GM18909 (cell line): ENCODE measurements around the gene ZNF436.
A peak's percentile ranks its signal among the peaks of the same experiment; 100 is the strongest.
"Not testable (repeated sequence)": the region's sequence is repeated elsewhere in the genome, so short reads cannot be mapped to it uniquely, and the experiment has no call there.

Source experiments
- ATAC-seq: cut with Tn5 transposase; IDR thresholded peaks from one replicate; pipeline ENCODE4 v1.9.1; 2021; ENCODE audit warnings: mild to moderate bottlenecking; ENCODE audit not compliant: unreplicated experiment, poor library complexity

The ZNF436 gene

GRCh38 chr1:23393706-23394105 is 24.1 kb upstream of the ZNF436 start:
- no peak for ATAC-seq

GRCh38 chr1:23392125-23392855 is 22.7 kb upstream of the ZNF436 start:
- no peak for ATAC-seq

- no peak for ATAC-seq
Observed at GRCh38 chr1:23389837-23390321, 20.2 kb upstream of the ZNF436 start.

- ATAC-seq, result no peak
Observed at GRCh38 chr1:23387494-23387893, 17.9 kb upstream of the ZNF436 start.

- no peak for ATAC-seq
Observed at GRCh38 chr1:23385119-23385621, 15.5 kb upstream of the ZNF436 start.

GRCh38 chr1:23384312-23385058 is 14.8 kb upstream of the ZNF436 start:
- ATAC-seq, result no peak

GRCh38 chr1:23383577-23384311 is 14.1 kb upstream of the ZNF436 start:
- ATAC-seq, result no peak

- no peak for ATAC-seq
Observed at GRCh38 chr1:23381233-23381885, 11.7 kb upstream of the ZNF436 start.

- no peak for ATAC-seq
Observed at GRCh38 chr1:23380719-23381118, 11.1 kb upstream of the ZNF436 start.

GRCh38 chr1:23380236-23380635 is 10.6 kb upstream of the ZNF436 start:
- ATAC-seq, result not testable (repeated sequence)

GRCh38 chr1:23376890-23377811 is 7.5 kb upstream of the ZNF436 start:
- no peak for ATAC-seq

GRCh38 chr1:23374079-23374735 is 4.6 kb upstream of the ZNF436 start:
- ATAC-seq, result not testable (repeated sequence)

GRCh38 chr1:23371987-23372880 is 2.6 kb upstream of the ZNF436 start:
- ATAC-seq, result no peak

GRCh38 chr1:23370709-23371584 is 1.3 kb upstream of the ZNF436 start:
- no peak for ATAC-seq

- ATAC-seq, result no peak
Observed at GRCh38 chr1:23370330-23370708, 683 bp upstream of the ZNF436 start.

GRCh38 chr1:23368562-23369334 is 888 bp downstream of the ZNF436 start:
- peak; percentile 73 for ATAC-seq
